Hepatocyte (in vitro differentiated cells): Measurements from ENCODE around the gene EPHB2. TPM values are rescaled to one million over a fixed set of nuclear protein-coding genes. Genes with fewer than 3 reads are reported as not detected.

Experiments
- DNase-seq: peaks from one replicate; pipeline ENCODE4 v3.0.0-alpha.2; 2016; ENCODE audit warnings: low spot score
- H2AFZ ChIP-seq: fragments of 200-600 bp; sonication (generic); 2 replicates; pipeline ENCODE4 v1.6.0; 2016; ENCODE audit warnings: antibody characterized with exemption, mild to moderate bottlenecking
- H3K27ac ChIP-seq: fragments of 200-600 bp; sonication (generic); 2 replicates; pipeline ENCODE4 v1.5.1; 2016; ENCODE audit warnings: mild to moderate bottlenecking
- H3K27me3 ChIP-seq: fragments of 200-600 bp; sonication (generic); 2 replicates; pipeline ENCODE4 v1.6.1; 2016
- H3K36me3 ChIP-seq: fragments of 200-600 bp; sonication (generic); replicated peaks from 2 replicates; pipeline ENCODE4 v1.5.1; 2016; ENCODE audit warnings: low read depth; ENCODE audit not compliant: insufficient read depth
- H3K4me1 ChIP-seq: fragments of 200-600 bp; sonication (generic); 2 replicates; pipeline ENCODE4 v1.5.1; 2016; ENCODE audit warnings: mild to moderate bottlenecking, moderate library complexity; ENCODE audit not compliant: insufficient read depth
- H3K4me2 ChIP-seq: fragments of 200-600 bp; sonication (generic); 2 replicates; pipeline ENCODE4 v1.6.0; 2016
- H3K4me3 ChIP-seq: fragments of 200-600 bp; sonication (generic); 2 replicates; pipeline ENCODE4 v1.5.1; 2016; ENCODE audit warnings: mild to moderate bottlenecking
- H3K79me2 ChIP-seq: fragments of 200-600 bp; sonication (generic); 2 replicates; pipeline ENCODE4 v1.6.0; 2017; ENCODE audit warnings: mild to moderate bottlenecking
- H3K9me2 ChIP-seq: fragments of 200-600 bp; sonication (generic); replicated peaks from 2 replicates; pipeline ENCODE4 v1.6.0; 2017; ENCODE audit warnings: mild to moderate bottlenecking; ENCODE audit not compliant: insufficient read depth
- H3K9me3 ChIP-seq: fragments of 200-600 bp; sonication (generic); 2 replicates; pipeline ENCODE4 v1.5.1; 2016; ENCODE audit warnings: low read depth, mild to moderate bottlenecking
- H4K20me1 ChIP-seq: fragments of 200-600 bp; sonication (generic); 2 replicates; pipeline ENCODE4 v1.6.0; 2016; ENCODE audit warnings: mild to moderate bottlenecking; ENCODE audit not compliant: insufficient read depth, poor library complexity, severe bottlenecking
- CTCF ChIP-seq: fragments of 200-600 bp; sonication (generic); IDR thresholded peaks from 2 replicates; pipeline ENCODE4 v1.5.1; 2016; ENCODE audit warnings: antibody characterized with exemption, mild to moderate bottlenecking; ENCODE audit not compliant: poor library complexity
- EZH2 ChIP-seq: fragments of 200-600 bp; sonication (generic); IDR thresholded peaks from 2 replicates; pipeline ENCODE4 v1.6.1; 2016; ENCODE audit warnings: antibody characterized with exemption, mild to moderate bottlenecking, borderline replicate concordance
- EZH2phosphoT487 ChIP-seq: fragments of 200-600 bp; sonication (generic); IDR thresholded peaks from one replicate; pipeline ENCODE4 v1.6.1; 2018; ENCODE audit warnings: antibody characterized with exemption, mild to moderate bottlenecking, low read depth, moderate library complexity; ENCODE audit not compliant: unreplicated experiment, severe bottlenecking
- WGBS: methylation state at CpG from one replicate; pipeline ENCODE4 v1.1.6; 2016; ENCODE audit warnings: low lambda C conversion rate; ENCODE audit errors: missing lambda C conversion rate; 5-methylcytosine and 5-hydroxymethylcytosine counted together
- polyA plus RNA-seq: library from polyadenylated mRNA; unstranded; fragments of >200 nt; fragmentation: Nextera tagmentation; extraction: Ambion mirVana; gene quantifications from 2 replicates; pipeline ENCODE4 v1.2.1, GENCODE V29; 2016
- total RNA-seq: library from RNA; depleted of rRNA; stranded (reverse); fragments of >200 nt; gene quantifications from 2 replicates; pipeline ENCODE4 v1.2.3, GENCODE V29; 2014

EPHB2 gene
- total and polyA plus RNA-seq, 2 experiments from 2014 or later: 17.2 to 18.3 TPM

GRCh38 chr1:22854688-22855565 is 144.3 kb downstream of the EPHB2 start:
- Histone ChIP-seq H3K4me1 (no peaks in the 10 kb centered on the region), H2AFZ (no peak overlapping the region), H3K4me3 (no peak overlapping the region), H3K9me2 (no peaks in the 10 kb centered on the region), H4K20me1 (no peaks in the 10 kb centered on the region), H3K9me3 (no peaks in the 10 kb centered on the region), H3K27me3 (no peaks in the 10 kb centered on the region), H3K27ac (no peak overlapping the region), H3K36me3 (no peaks in the 10 kb centered on the region), H3K79me2 (no peaks in the 10 kb centered on the region), H3K4me2 (no peak overlapping the region)
- 87% methylated on average over 6 of the region's 6 CpGs for WGBS
- TF ChIP-seq EZH2phosphoT487 (no peak), EZH2 (no peak), CTCF (no peak)
- no peak for DNase-seq

- Histone ChIP-seq H3K36me3 (no peaks in the 10 kb centered on the region), H2AFZ (no peak overlapping the region), H3K9me3 (no peaks in the 10 kb centered on the region), H3K4me3 (no peak overlapping the region), H4K20me1 (no peaks in the 10 kb centered on the region), H3K27me3 (no peaks in the 10 kb centered on the region), H3K4me2 (no peak overlapping the region), H3K27ac (no peak overlapping the region), H3K4me1 (no peaks in the 10 kb centered on the region), H3K9me2 (no peaks in the 10 kb centered on the region), H3K79me2 (no peaks in the 10 kb centered on the region)
- no peak for DNase-seq
- WGBS: 89% methylated on average over 15 of the region's 15 CpGs
- TF ChIP-seq CTCF (no peak), EZH2 (no peak), EZH2phosphoT487 (no peak)
Observed at GRCh38 chr1:22855668-22856606, 145.3 kb downstream of the EPHB2 start.

GRCh38 chr1:22857661-22858060 is 147.0 kb downstream of the EPHB2 start:
- DNase-seq: no peak
- Histone ChIP-seq H3K27me3 (no peaks in the 10 kb centered on the region), H3K79me2 (no peaks in the 10 kb centered on the region), H3K27ac (no peak overlapping the region), H3K4me1 (no peaks in the 10 kb centered on the region), H3K9me3 (no peaks in the 10 kb centered on the region), H2AFZ (no peak overlapping the region), H3K36me3 (no peaks in the 10 kb centered on the region), H3K9me2 (no peaks in the 10 kb centered on the region), H3K4me3 (no peak overlapping the region), H3K4me2 (no peak overlapping the region), H4K20me1 (no peaks in the 10 kb centered on the region)
- TF ChIP-seq EZH2phosphoT487: no peak
- TF ChIP-seq CTCF: no peak
- TF ChIP-seq EZH2: no peak
- 86% methylated on average over 7 of the region's 7 CpGs for WGBS
